ENCODE data around the gene PSMA2. TPM values are rescaled to one million over a fixed set of nuclear protein-coding genes. Genes with fewer than 3 reads are reported as not detected.
A peak's percentile ranks its signal among the peaks of the same experiment; 100 is the strongest.

Gene PSMA2
- total RNA-seq, 3 donors from 2014 or later = 39.1 to 73.1 (median 61.0) TPM

DNA sequence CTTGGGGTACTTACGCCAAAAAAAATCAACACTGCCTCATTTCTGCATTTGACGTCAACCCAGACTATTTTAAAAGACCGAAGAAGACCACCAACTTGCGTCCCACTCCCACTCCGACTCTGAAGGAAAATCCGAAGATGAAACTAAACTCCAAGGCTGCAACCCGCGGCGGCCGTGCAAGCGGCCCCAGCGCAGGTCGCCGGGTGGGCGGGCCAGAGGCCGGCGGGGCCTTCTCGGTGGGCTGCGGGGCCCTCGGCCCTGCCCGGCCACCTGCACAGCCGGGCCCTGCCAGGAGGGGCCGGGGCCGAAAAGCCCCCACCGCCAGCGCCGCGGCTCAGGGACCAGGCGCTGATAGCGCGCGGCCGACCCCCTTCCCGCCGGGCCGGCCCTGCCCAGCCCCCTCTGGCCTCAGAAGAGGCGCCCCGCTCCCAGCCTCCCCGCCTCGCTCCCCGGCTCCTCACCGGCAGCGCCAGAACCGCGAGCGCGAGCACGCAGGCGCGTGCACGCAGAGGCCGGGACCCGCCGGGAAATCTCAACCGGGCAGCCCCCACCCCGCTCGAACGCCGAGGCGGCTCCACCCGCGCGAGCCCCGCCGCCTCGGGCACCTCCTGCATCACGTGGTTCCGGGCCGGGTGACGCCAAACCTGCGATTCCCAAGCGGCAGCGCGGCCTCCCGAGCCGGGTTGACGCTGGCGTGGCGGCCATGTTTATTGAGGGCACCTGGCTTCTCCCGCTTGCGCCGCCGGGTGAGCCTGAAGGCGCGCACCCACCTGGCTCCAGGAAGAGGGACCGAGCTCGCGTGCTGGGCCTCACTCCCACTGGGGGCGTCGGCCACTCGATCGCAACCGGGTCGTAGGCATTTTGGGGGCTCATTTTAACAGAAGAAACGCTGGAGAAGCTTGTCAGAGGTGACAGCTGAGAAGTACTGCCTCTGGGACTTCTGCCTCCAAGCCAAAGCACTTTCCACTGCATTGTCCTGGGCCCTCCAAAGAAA is 20.2 kb downstream of the PSMA2 start, which contains the start of gene C7orf25:
Gene C7orf25 (minus strand): TSS at position 617 of the 994 bp plus-strand sequence. CDS start 1,170 bp downstream, outside the sequence.
- Histone ChIP-seq H3K9me3 (no peaks in the 10 kb centered on the region), H3K4me1 (ENCODE audit: low read depth) (peaks cover 22% of the 10 kb centered on the region), H3K36me3 (ENCODE audit: low read depth) (no peaks in the 10 kb centered on the region), H3K4me3 (peak within 1 kb of the TSS; percentile 89)
- DNase-seq (peak; percentile 97 to 99 (median 98)), ATAC-seq (peak; percentile 98)
- TF ChIP-seq, protein P1, sequence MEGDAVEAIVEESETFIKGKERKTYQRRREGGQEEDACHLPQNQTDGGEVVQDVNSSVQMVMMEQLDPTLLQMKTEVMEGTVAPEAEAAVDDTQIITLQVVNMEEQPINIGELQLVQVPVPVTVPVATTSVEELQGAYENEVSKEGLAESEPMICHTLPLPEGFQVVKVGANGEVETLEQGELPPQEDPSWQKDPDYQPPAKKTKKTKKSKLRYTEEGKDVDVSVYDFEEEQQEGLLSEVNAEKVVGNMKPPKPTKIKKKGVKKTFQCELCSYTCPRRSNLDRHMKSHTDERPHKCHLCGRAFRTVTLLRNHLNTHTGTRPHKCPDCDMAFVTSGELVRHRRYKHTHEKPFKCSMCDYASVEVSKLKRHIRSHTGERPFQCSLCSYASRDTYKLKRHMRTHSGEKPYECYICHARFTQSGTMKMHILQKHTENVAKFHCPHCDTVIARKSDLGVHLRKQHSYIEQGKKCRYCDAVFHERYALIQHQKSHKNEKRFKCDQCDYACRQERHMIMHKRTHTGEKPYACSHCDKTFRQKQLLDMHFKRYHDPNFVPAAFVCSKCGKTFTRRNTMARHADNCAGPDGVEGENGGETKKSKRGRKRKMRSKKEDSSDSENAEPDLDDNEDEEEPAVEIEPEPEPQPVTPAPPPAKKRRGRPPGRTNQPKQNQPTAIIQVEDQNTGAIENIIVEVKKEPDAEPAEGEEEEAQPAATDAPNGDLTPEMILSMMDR (IDR thresholded peaks at IDR 0.05) = no peak
- intact Hi-C loops (cut with DNase I, micrococcal nuclease) = no loop called here

DNA sequence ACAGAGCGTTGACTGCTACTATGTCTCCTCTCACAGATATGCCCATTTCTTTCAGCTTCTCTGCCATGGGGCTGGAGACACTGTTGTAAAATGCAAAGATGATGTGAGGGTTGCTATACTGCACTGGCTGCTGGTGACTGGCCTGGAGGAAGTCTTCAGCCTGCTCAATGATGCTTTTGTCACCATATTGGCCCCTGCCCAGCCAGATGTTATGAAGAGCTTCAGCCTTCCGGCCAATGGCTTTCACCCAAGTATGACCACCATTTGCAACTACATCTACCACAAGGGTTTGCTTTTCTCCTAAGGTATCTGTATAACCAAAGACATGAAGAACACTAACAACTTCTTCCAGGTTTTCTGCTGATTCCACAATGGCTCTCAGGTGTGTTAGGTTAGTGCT is 21.7 kb downstream of the PSMA2 start:
- no peaks in the 10 kb centered on the region for H3K36me3 ChIP-seq (ENCODE audit: low read depth)
- DNase-seq (no peak), ATAC-seq (no peak)
- H3K4me1 ChIP-seq (ENCODE audit: low read depth) = peaks cover 24% of the 10 kb centered on the region
- H3K9me3 ChIP-seq = no peaks in the 10 kb centered on the region
- intact Hi-C loops (cut with DNase I, micrococcal nuclease) = no loop called here
- TF ChIP-seq, protein P1 (IDR thresholded peaks at IDR 0.05) = no peak
- no peak overlapping the region for H3K4me3 ChIP-seq

DNA sequence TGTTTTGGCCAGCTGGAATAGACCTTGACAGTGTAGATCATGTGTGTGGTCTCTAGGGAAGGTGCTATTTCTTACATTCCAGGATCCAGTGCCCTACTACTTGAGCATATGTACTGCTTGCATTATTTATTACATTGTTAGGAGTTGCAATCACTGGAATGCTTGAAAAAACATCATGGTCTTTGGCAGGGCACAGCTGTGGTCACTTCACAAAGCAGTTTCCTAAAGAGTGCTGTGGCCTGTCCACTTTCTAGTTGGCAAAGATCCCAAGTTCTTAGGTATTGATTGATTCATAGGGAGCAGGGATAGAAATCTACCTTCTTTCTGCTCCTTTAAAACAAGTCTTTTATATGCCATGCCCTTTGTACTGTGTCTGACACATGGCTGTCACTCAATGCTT is 24.7 kb downstream of the PSMA2 start:
- Histone ChIP-seq H3K9me3 (no peaks in the 10 kb centered on the region), H3K36me3 (ENCODE audit: low read depth) (no peaks in the 10 kb centered on the region), H3K4me3 (no peak overlapping the region), H3K4me1 (ENCODE audit: low read depth) (peaks cover 24% of the 10 kb centered on the region)
- TF ChIP-seq, protein P1 (IDR thresholded peaks at IDR 0.05) = no peak
- DNase-seq (no peak), ATAC-seq (no peak)
- intact Hi-C loops (cut with DNase I, micrococcal nuclease) = no loop called here

DNA sequence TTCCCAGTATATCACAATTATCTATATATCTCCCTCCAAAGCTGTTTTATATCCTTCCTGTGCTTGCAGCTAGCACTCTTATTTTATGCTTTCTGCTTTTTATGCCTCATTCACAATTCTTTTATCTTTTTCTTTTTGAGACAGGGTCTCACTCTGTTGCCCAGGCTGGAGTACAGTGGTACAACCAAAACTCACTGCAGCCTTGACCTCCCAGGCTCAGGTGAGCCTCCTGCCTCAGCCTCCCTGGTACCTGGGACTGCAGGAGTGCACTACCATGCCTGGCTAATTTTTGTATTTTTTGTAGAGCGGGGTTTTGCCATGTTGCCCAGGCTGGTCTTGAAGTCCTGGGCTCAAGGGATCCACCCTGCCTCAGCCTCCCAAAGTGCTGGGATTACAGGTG is 25.8 kb downstream of the PSMA2 start:
- TF ChIP-seq, protein P1 (IDR thresholded peaks at IDR 0.05) = no peak
- Histone ChIP-seq H3K4me1 (ENCODE audit: low read depth) (peaks cover 24% of the 10 kb centered on the region), H3K4me3 (no peak overlapping the region), H3K36me3 (ENCODE audit: low read depth) (no peaks in the 10 kb centered on the region), H3K9me3 (no peaks in the 10 kb centered on the region)
- intact Hi-C loops (cut with DNase I, micrococcal nuclease) = no loop called here
- ATAC-seq (no peak), DNase-seq (no peak)

DNA sequence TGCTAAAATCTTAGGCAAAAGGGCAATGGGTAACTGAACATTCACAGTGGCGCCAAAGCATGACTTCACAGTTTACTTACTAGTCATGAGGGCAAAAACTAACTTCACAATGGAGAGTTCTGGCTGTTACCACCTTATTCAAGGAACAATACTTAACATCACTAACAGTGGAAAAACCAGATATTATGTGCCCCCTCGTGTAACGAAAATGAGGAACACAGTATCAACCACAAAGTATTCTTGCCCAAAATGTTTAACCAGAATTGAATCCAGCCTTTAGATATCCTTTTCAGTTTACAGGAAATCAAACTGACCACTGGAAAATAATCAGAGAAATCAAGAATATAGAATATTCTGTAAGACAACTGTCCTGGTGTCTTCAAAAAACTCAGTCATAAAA is 29.6 kb downstream of the PSMA2 start:
- no peaks in the 10 kb centered on the region for H3K9me3 ChIP-seq
- peaks cover 7% of the 10 kb centered on the region for H3K4me1 ChIP-seq (ENCODE audit: low read depth)
- TF ChIP-seq, protein P1 (IDR thresholded peaks at IDR 0.05) = no peak
- no peak overlapping the region for H3K4me3 ChIP-seq
- H3K36me3 ChIP-seq (ENCODE audit: low read depth) = no peaks in the 10 kb centered on the region
- DNase-seq (no peak), ATAC-seq (no peak)
- intact Hi-C loops (cut with DNase I, micrococcal nuclease) = no loop called here
